ENCODE data around the gene IGFBP5. TPM values are rescaled to one million over a fixed set of nuclear protein-coding genes. Genes with fewer than 3 reads are reported as not detected.

Gene IGFBP5
- polyA plus RNA-seq, 3 donors: not detected

DNA sequence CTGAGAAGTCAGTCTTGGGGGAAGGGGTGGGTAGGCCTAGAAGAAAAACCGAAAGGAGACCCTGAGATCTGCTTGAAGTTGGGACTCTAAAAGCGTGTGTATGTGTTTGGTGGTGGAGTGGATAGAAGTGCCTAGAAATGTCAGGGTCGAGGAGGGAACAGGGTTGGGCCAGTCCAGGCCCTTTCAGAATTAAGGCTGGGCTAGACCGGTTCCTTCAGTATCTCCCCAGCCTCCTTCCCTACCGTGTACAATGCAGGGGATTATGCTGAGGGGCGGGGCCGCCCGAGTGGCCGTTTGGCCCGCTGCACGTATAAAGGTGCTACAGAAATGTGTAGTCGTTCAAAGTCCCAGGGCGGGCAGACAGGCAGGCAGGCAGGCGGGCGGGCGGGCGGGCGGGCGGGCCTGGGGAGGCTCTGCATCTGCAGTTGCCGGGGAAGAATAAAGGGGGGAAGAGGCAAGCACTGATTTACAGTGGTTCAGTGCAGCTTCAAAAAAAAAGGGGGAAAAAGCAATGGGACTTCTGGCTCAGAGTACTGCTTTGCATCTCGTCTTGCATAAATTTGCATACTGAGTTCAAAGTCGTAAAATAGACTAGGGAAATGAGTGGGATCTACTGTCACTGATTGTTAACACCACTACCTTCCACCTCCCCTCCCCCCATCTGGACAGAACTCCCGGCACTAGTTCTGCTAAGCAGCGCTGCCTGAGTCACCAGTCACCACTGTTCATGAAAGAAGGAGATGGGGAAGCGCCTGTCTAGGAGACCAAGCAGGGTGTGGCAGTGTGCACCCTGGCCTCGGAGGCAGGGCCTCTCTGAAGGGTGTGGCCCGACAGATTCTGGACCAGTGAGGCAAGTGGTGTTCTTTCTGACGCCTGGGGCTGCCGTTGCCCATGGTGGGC lies 58.5 kb downstream of the IGFBP5 start:
- H3K4me2 ChIP-seq (replicated peaks; ENCODE audit: extremely low read depth, low read length, poor library complexity, severe bottlenecking): no peak overlapping the region
- H3K9me3 Mint-ChIP-seq: peaks cover 0 to 21% (median 7%) of the 10 kb centered on the region in 7 donors
- H3K4me1 ChIP-seq (ENCODE audit: control insufficient read depth in 1 of 2, insufficient read depth in 2 of 2, low read length in 2 of 2): peaks cover 41 to 49% of the 10 kb centered on the region in 2 donors
- 22% methylated on average over 8 of the region's 29 CpGs for WGBS (ENCODE audit: insufficient coverage)
- no peak overlapping the region for H2AFZ ChIP-seq (ENCODE audit: insufficient read depth, low read depth, low read length, poor library complexity, severe bottlenecking)
- no peak overlapping the region for H3K4me3 ChIP-seq (replicated peaks in 1 of 3; ENCODE audit: low read depth in 2 of 3, low read length in 3 of 3)
- peak; percentile 34 to 61 (median 48) for DNase-seq
- no peaks in the 10 kb centered on the region for H3K79me2 ChIP-seq (ENCODE audit: insufficient read depth, low read length)
- TF ChIP-seq, protein P1, sequence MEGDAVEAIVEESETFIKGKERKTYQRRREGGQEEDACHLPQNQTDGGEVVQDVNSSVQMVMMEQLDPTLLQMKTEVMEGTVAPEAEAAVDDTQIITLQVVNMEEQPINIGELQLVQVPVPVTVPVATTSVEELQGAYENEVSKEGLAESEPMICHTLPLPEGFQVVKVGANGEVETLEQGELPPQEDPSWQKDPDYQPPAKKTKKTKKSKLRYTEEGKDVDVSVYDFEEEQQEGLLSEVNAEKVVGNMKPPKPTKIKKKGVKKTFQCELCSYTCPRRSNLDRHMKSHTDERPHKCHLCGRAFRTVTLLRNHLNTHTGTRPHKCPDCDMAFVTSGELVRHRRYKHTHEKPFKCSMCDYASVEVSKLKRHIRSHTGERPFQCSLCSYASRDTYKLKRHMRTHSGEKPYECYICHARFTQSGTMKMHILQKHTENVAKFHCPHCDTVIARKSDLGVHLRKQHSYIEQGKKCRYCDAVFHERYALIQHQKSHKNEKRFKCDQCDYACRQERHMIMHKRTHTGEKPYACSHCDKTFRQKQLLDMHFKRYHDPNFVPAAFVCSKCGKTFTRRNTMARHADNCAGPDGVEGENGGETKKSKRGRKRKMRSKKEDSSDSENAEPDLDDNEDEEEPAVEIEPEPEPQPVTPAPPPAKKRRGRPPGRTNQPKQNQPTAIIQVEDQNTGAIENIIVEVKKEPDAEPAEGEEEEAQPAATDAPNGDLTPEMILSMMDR (IDR thresholded peaks at IDR 0.05): no peak
- H3K9ac ChIP-seq (ENCODE audit: insufficient read depth, low read length, poor library complexity, severe bottlenecking): no peak overlapping the region
- H3K27me3 Mint-ChIP-seq (ENCODE audit: low read depth in 3 of 3): peaks cover 41 to 57% (median 52%) of the 10 kb centered on the region in 3 donors
- no peaks in the 10 kb centered on the region for H4K20me1 ChIP-seq (ENCODE audit: insufficient read depth, low read length)
- intact Hi-C loops (cut with micrococcal nuclease): no loop called here
- H3K27ac Mint-ChIP-seq: peak overlapping the region in 1 of 7 donors; percentile 45
- H3K9me3 ChIP-seq (replicated peaks in 1 of 2; ENCODE audit: control insufficient read depth in 1 of 2, insufficient read depth in 1 of 2, low read length in 2 of 2): no peaks in the 10 kb centered on the region
- H3K36me3 ChIP-seq (replicated peaks in 1 of 2; ENCODE audit: control insufficient read depth in 1 of 2, insufficient read depth in 2 of 2, low read length in 2 of 2): no peaks in the 10 kb centered on the region
- no peak overlapping the region for H3K27ac ChIP-seq (ENCODE audit: low read depth in 1 of 2, low read length in 2 of 2)
- peak overlapping the region in 1 of 2 donors; percentile 94 for H3K4me3 Mint-ChIP-seq
- H3K36me3 Mint-ChIP-seq: peaks cover 4 to 9% of the 10 kb centered on the region in 2 donors
- peaks cover 43% of the 10 kb centered on the region for H3K4me1 Mint-ChIP-seq
- H3K27me3 ChIP-seq (ENCODE audit: control insufficient read depth in 2 of 2, insufficient read depth in 2 of 2, low read length in 2 of 2): peaks cover 24 to 41% of the 10 kb centered on the region in 2 donors

DNA sequence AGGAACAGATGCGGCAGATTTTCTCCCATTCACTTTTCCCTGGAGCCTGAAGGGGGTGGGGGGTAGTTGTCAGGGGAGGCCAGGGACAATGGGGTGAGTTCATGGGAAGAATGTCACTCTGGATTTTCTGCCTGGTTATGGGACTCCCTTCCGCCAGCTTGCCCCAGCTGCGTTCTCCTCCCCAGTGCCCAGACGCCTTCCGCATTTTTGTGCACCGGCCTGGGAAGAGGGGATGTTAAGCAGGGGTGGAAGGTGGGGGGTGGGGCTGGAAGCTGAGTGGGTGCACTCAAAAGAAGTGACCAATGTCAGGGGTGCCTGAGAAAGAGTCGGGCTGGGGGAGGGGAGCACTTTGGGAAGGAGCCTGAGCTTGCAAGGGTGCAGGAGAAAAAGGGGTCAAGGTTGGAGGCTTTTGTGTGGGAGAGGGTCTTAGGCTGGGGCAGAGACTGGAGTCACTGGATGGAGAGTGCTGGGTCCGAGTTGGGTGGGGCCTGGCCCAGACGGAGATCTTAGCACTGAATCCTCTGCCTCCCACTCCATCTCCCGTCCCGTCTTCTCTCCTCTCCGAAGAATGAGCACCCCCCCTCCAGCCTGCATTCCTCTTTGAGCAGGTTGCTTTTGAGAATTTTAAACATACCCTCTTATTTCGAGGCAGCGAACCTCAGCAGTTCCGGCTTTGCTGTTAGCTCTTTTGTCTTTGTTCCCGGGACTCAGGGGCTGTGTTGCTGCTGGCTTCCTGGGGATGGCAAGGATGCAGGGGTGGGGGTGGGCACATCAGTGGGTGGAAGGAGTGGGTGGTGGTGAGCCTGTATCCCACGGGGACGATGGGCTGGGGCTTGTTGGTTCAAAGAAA lies 59.4 kb downstream of the IGFBP5 start:
- H3K4me3 ChIP-seq (replicated peaks in 1 of 3; ENCODE audit: low read depth in 2 of 3, low read length in 3 of 3): no peak overlapping the region
- peaks cover 43% of the 10 kb centered on the region for H3K4me1 Mint-ChIP-seq
- H3K9me3 ChIP-seq (replicated peaks in 1 of 2; ENCODE audit: control insufficient read depth in 1 of 2, insufficient read depth in 1 of 2, low read length in 2 of 2): no peaks in the 10 kb centered on the region
- TF ChIP-seq, protein P1 (IDR thresholded peaks at IDR 0.05): no peak
- H2AFZ ChIP-seq (ENCODE audit: insufficient read depth, low read depth, low read length, poor library complexity, severe bottlenecking): no peak overlapping the region
- H3K4me3 Mint-ChIP-seq: peak overlapping the region in 1 of 2 donors; percentile 94
- H3K9ac ChIP-seq (ENCODE audit: insufficient read depth, low read length, poor library complexity, severe bottlenecking): no peak overlapping the region
- H3K4me2 ChIP-seq (replicated peaks; ENCODE audit: extremely low read depth, low read length, poor library complexity, severe bottlenecking): no peak overlapping the region
- no peaks in the 10 kb centered on the region for H3K79me2 ChIP-seq (ENCODE audit: insufficient read depth, low read length)
- H3K27me3 ChIP-seq (ENCODE audit: control insufficient read depth in 2 of 2, insufficient read depth in 2 of 2, low read length in 2 of 2): peaks cover 24 to 45% of the 10 kb centered on the region in 2 donors
- peaks cover 49 to 66% (median 59%) of the 10 kb centered on the region in 3 donors for H3K27me3 Mint-ChIP-seq (ENCODE audit: low read depth in 3 of 3)
- H3K9me3 Mint-ChIP-seq: peaks cover 0 to 21% (median 7%) of the 10 kb centered on the region in 7 donors
- intact Hi-C loops (cut with micrococcal nuclease): no loop called here
- H3K36me3 Mint-ChIP-seq: peaks cover 4 to 9% of the 10 kb centered on the region in 2 donors
- DNase-seq: no peak
- H3K27ac Mint-ChIP-seq: no peak overlapping the region
- no peak overlapping the region for H3K27ac ChIP-seq (ENCODE audit: low read depth in 1 of 2, low read length in 2 of 2)
- WGBS (ENCODE audit: insufficient coverage): 49% methylated on average over 13 of the region's 18 CpGs
- no peaks in the 10 kb centered on the region for H4K20me1 ChIP-seq (ENCODE audit: insufficient read depth, low read length)
- H3K4me1 ChIP-seq (ENCODE audit: control insufficient read depth in 1 of 2, insufficient read depth in 2 of 2, low read length in 2 of 2): peaks cover 41 to 49% of the 10 kb centered on the region in 2 donors
- H3K36me3 ChIP-seq (replicated peaks in 1 of 2; ENCODE audit: control insufficient read depth in 1 of 2, insufficient read depth in 2 of 2, low read length in 2 of 2): no peaks in the 10 kb centered on the region

Measured in CD14-positive monocyte (primary cell).